Suprapubic skin (tissue), 4 donors: ENCODE data around the gene ATE1. TPM values are rescaled to one million over a fixed set of nuclear protein-coding genes. Genes with fewer than 3 reads are reported as not detected.
A peak's percentile ranks its signal among the peaks of the same experiment; 100 is the strongest.
"Not testable (repeated sequence)": the region's sequence is repeated elsewhere in the genome, so short reads cannot be mapped to it uniquely, and the experiment has no call there.

Source experiments
- DNase-seq, 2 donors: peaks; one replicate each; pipeline ENCODE4 v3.0.0-alpha.2; 2019; ENCODE audit warnings: low spot score in 2 of 2
- H3K27ac ChIP-seq: fragments of 200-600 bp; sonication (generic); one replicate; pipeline ENCODE4 v1.5.1; 2019
- H3K27me3 ChIP-seq: fragments of 200-600 bp; sonication (generic); one replicate; pipeline ENCODE4 v1.5.1; 2019
- H3K36me3 ChIP-seq: fragments of 200-600 bp; sonication (generic); one replicate; pipeline ENCODE4 v1.5.1; 2019
- H3K4me1 ChIP-seq: fragments of 200-600 bp; sonication (generic); one replicate; pipeline ENCODE4 v1.5.1; 2019
- H3K4me3 ChIP-seq: fragments of 200-600 bp; sonication (generic); one replicate; pipeline ENCODE4 v1.5.1; 2019; ENCODE audit warnings: mild to moderate bottlenecking
- H3K9me3 ChIP-seq: fragments of 200-600 bp; sonication (generic); one replicate; pipeline ENCODE4 v1.5.1; 2019
- CTCF ChIP-seq, 2 donors: fragments of 200-600 bp in 1 of 2; fragments of 450-650 bp in 1 of 2; sonication (generic) in 1 of 2; IDR thresholded peaks; one replicate each; pipeline ENCODE4 v1.5.1; 2016 to 2019; ENCODE audit warnings: antibody characterized with exemption in 2 of 2, mild to moderate bottlenecking in 1 of 2, moderate library complexity in 1 of 2
- EP300 ChIP-seq: sonication (generic); formaldehyde crosslinking; IDR thresholded peaks from one replicate; pipeline ENCODE4 v1.6.1; 2017; ENCODE audit warnings: antibody characterized with exemption
- POLR2A ChIP-seq, 2 donors: fragments of 450-650 bp; IDR thresholded peaks; one replicate each; pipeline ENCODE4 v1.6.1; 2017; ENCODE audit warnings: antibody characterized with exemption in 2 of 2, mild to moderate bottlenecking in 2 of 2, moderate library complexity in 2 of 2
- POLR2AphosphoS5 ChIP-seq, 3 donors: sonication (generic); formaldehyde crosslinking; IDR thresholded peaks; one replicate each; pipeline ENCODE4 v1.6.1; 2017; ENCODE audit warnings: antibody characterized with exemption in 3 of 3
- WGBS: methylation state at CpG from one replicate; pipeline ENCODE4 v1.1.5; 2018; 5-methylcytosine and 5-hydroxymethylcytosine counted together
- total RNA-seq, 4 donors: library from RNA; depleted of rRNA; stranded (reverse); fragments of >200 nt; gene quantifications; one replicate each; pipeline ENCODE4 v1.1.0, GENCODE V29; 2016

Gene ATE1
- total RNA-seq, 4 donors from 2014 or later, result 20.3 to 23.2 (median 21.7) TPM

- TF ChIP-seq POLR2A (IDR thresholded peaks at IDR 0.05) (no peak), CTCF (IDR thresholded peaks at IDR 0.05) (no peak)
- no peak for DNase-seq
- Histone ChIP-seq H3K36me3 (no peaks in the 10 kb centered on the region), H3K9me3 (no peaks in the 10 kb centered on the region), H3K4me1 (no peaks in the 10 kb centered on the region), H3K27ac (no peak overlapping the region), H3K27me3 (no peaks in the 10 kb centered on the region), H3K4me3 (no peak overlapping the region)
- 41% methylated on average over 7 of the region's 7 CpGs for WGBS
Measured at GRCh38 chr10:121935702-121936101, 7.9 kb upstream of the ATE1 start.

- 64% methylated on average over 11 of the region's 11 CpGs for WGBS
- H3K4me3 ChIP-seq, H3K27me3 ChIP-seq, H3K36me3 ChIP-seq, H3K9me3 ChIP-seq, H3K27ac ChIP-seq: not testable (repeated sequence)
- peak in 1 of 2 donors; percentile 15 for DNase-seq
- peaks cover 32% of the 10 kb centered on the region for H3K4me1 ChIP-seq
Measured at GRCh38 chr10:121930268-121931085, 2.6 kb upstream of the ATE1 start.

GRCh38 chr10:121929585-121930267 is 1.9 kb upstream of the ATE1 start:
- H3K9me3 ChIP-seq, result not testable (repeated sequence)
- H3K4me1 ChIP-seq, result peaks cover 32% of the 10 kb centered on the region

GRCh38 chr10:121928528-121928884 is 675 bp upstream of the ATE1 start:
- Histone ChIP-seq H3K4me1 (peaks cover 32% of the 10 kb centered on the region), H3K27me3 (no peaks in the 10 kb centered on the region), H3K9me3 (no peaks in the 10 kb centered on the region), H3K36me3 (no peaks in the 10 kb centered on the region), H3K27ac (peak overlapping the region; percentile 94), H3K4me3 (peak overlapping the region; percentile 87)
- DNase-seq, result no peak
- no peak for TF ChIP-seq POLR2A (IDR thresholded peaks at IDR 0.05)
- no peak for TF ChIP-seq POLR2AphosphoS5 (IDR thresholded peaks at IDR 0.05)
- WGBS, result 11% methylated on average over 6 of the region's 20 CpGs

More at GRCh38 chr10:121929585-121930267, 1.9 kb upstream of the ATE1 start:
- not testable (repeated sequence) for H3K36me3 ChIP-seq, H3K4me3 ChIP-seq, H3K27me3 ChIP-seq, H3K27ac ChIP-seq
- WGBS, result 85% methylated on average over 14 of the region's 14 CpGs
- peak in 1 of 2 donors; percentile 37 for DNase-seq

- peaks cover 32% of the 10 kb centered on the region for H3K4me1 ChIP-seq
- H3K4me3 ChIP-seq, result peak overlapping the region; percentile 87
- no peaks in the 10 kb centered on the region for H3K27me3 ChIP-seq
- under 1% methylated on average over 27 of the region's 48 CpGs for WGBS
- H3K9me3 ChIP-seq, result no peaks in the 10 kb centered on the region
- H3K27ac ChIP-seq, result peak overlapping the region; percentile 94
- TF ChIP-seq EP300 (no peak), POLR2A (IDR thresholded peaks at IDR 0.05) (no peak), POLR2AphosphoS5 (IDR thresholded peaks at IDR 0.05) (no peak), CTCF (IDR thresholded peaks at IDR 0.05) (no peak)
- DNase-seq, result peak; percentile 80 to 83
- H3K36me3 ChIP-seq, result no peaks in the 10 kb centered on the region
Measured at GRCh38 chr10:121927318-121927840, 452 bp downstream of the ATE1 start.

GRCh38 chr10:121926671-121927317 is 1.0 kb downstream of the ATE1 start:
- WGBS, result 1% methylated on average over 20 of the region's 20 CpGs
- H3K9me3 ChIP-seq, result no peaks in the 10 kb centered on the region
- H3K36me3 ChIP-seq, result peaks cover 3% of the 10 kb centered on the region

More at GRCh38 chr10:121926671-121927317, 1.0 kb downstream of the ATE1 start:
- TF ChIP-seq CTCF (IDR thresholded peaks at IDR 0.05) (no peak), POLR2A (IDR thresholded peaks at IDR 0.05) (no peak), POLR2AphosphoS5 (IDR thresholded peaks at IDR 0.05) (no peak), EP300 (no peak)
- Histone ChIP-seq H3K4me3 (peak overlapping the region; percentile 87), H3K27me3 (no peaks in the 10 kb centered on the region), H3K4me1 (peaks cover 32% of the 10 kb centered on the region), H3K27ac (peak overlapping the region; percentile 94)
- DNase-seq, result no peak
